AG04450 (cell line): ENCODE measurements around the gene DDX24. TPM values are rescaled to one million over a fixed set of nuclear protein-coding genes. Genes with fewer than 3 reads are reported as not detected.

Source experiments
- CTCF ChIA-PET: fragments of 300-600, 350-600 bp; formaldehyde crosslinking; extraction: SDS; loops from one replicate; lab custom pipeline; 2022; ENCODE audit warnings: antibody characterized with exemption, inconsistent platforms; lab: Charles Lee
- POLR2A ChIA-PET: fragments of 350-600 bp; formaldehyde crosslinking; extraction: SDS; loops from one replicate; lab custom pipeline; 2021; ENCODE audit warnings: antibody characterized with exemption, inconsistent platforms; lab: Yijun Ruan, JAX
- DNase-seq: peaks from one replicate; pipeline ENCODE4 v3.0.0-alpha.2; 2011; ENCODE audit warnings: low read depth, low spot score
- H3K27ac ChIP-seq: one replicate; pipeline ENCODE4 v1.5.1; 2012; ENCODE audit warnings: low read depth, low read length, control low read depth
- H3K27me3 ChIP-seq: one replicate; pipeline ENCODE4 v1.6.0; 2012; ENCODE audit warnings: low read length; ENCODE audit not compliant: control insufficient read depth, insufficient read depth
- H3K4me3 ChIP-seq: 2 replicates; pipeline ENCODE4 v1.5.1; 2011; ENCODE audit warnings: mild to moderate bottlenecking, low read depth, low read length, control low read depth
- H3K9me3 ChIP-seq: 2 replicates; pipeline ENCODE4 v1.5.1; 2012; ENCODE audit warnings: low read length; ENCODE audit not compliant: control insufficient read depth, insufficient read depth
- polyA plus RNA-seq: library from polyadenylated mRNA; depleted of rRNA; stranded (reverse); fragments of >200 nt; gene quantifications from 2 replicates; pipeline ENCODE4 v1.2.3, GENCODE V29; 2011
- TF ChIP-seq, protein P1 (sequence below): IDR thresholded peaks from 2 replicates; pipeline ENCODE4 v1.5.1; 2011; ENCODE audit warnings: low read depth, low read length, control low read depth, inconsistent platforms

DDX24 gene
- polyA plus RNA-seq, 1 experiment: 159 TPM

DNA sequence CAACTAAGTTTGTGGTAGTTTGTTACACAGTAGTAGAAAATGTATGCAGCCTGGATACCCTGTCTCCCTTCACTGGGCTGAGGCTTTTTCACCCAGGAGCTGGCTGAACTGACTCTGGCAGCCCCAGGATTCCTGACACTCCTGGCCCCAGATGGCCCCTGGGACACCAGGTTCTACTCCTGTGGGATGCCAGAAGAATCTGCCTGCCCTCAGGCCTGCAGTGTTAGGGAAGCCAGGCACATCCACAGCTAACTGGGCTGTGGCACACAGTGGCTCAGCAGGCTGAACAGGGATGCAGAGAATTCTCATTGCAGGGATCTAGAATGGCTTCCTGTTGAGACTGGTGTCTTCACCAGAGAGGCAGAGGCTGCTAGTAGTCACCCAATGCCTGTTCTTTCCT is 38.1 kb upstream of the DDX24 start:
- no peak overlapping the region for H3K27ac ChIP-seq
- POLR2A ChIA-PET: no interaction called here
- DNase-seq: no peak
- H3K27me3 ChIP-seq: peaks cover 9% of the 10 kb centered on the region
- no peak overlapping the region for H3K4me3 ChIP-seq
- H3K9me3 ChIP-seq: peaks cover 11% of the 10 kb centered on the region
- TF ChIP-seq, protein P1, sequence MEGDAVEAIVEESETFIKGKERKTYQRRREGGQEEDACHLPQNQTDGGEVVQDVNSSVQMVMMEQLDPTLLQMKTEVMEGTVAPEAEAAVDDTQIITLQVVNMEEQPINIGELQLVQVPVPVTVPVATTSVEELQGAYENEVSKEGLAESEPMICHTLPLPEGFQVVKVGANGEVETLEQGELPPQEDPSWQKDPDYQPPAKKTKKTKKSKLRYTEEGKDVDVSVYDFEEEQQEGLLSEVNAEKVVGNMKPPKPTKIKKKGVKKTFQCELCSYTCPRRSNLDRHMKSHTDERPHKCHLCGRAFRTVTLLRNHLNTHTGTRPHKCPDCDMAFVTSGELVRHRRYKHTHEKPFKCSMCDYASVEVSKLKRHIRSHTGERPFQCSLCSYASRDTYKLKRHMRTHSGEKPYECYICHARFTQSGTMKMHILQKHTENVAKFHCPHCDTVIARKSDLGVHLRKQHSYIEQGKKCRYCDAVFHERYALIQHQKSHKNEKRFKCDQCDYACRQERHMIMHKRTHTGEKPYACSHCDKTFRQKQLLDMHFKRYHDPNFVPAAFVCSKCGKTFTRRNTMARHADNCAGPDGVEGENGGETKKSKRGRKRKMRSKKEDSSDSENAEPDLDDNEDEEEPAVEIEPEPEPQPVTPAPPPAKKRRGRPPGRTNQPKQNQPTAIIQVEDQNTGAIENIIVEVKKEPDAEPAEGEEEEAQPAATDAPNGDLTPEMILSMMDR: no peak
- CTCF ChIA-PET: interaction anchor here (0.6 kb wide), 1 partner anchor 12 kb away, joined by 5 read pairs; no protein-coding TSS in a partner anchor

DNA sequence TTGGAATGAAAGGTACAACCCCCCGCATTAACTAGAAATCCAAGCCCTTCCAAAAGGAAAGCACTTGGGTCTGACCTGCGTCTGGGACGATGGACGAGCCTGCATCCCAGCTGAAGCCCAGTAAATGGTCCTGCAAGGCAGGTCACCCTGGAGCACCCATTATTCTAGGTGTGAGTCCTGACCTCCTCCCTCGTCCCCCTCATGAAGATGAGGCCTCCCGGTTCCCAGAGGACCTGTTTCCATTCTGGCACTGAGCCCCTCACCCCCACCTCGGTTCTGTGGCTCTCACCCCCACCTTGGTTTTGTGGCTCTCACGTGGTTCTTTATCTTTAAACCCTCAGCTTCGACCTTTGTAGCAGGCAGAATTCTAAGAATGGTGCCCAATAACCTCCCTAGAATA is 36.9 kb upstream of the DDX24 start:
- H3K4me3 ChIP-seq: no peak overlapping the region
- H3K27me3 ChIP-seq: peaks cover 9% of the 10 kb centered on the region
- H3K27ac ChIP-seq: no peak overlapping the region
- no peak for DNase-seq
- ChIA-PET POLR2A (no interaction called here), CTCF (interaction anchor here (1.1 to 1.6 kb wide), 2 partner anchors 14 to 19 kb away, joined by 3 to 5 read pairs; no protein-coding TSS in a partner anchor)
- H3K9me3 ChIP-seq: peaks cover 11% of the 10 kb centered on the region
- TF ChIP-seq, protein P1: no peak

DNA sequence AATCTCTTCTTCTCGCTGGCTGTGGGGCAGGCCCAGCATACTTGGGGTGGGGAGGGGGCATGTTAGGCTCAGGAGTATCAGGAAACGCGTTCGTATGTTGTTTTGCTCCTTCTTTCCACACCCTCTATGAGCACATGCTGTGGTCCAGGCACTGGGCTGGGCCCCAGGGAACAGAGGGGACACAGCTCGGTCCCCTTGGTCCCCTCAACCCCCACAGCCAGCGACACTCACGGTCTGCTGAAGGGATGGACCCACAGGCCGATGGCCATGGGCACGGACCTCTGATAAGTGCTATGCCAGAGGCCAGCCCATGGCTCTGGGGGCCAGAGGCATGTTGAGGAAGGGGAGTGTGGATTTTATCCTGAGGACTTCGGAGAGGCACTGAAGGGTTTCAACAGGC is 35.7 kb upstream of the DDX24 start:
- peaks cover 9% of the 10 kb centered on the region for H3K27me3 ChIP-seq
- no peak overlapping the region for H3K4me3 ChIP-seq
- CTCF ChIA-PET: interaction anchor here (3.2 kb wide), 1 partner anchor 15 kb away, joined by 16 read pairs; no protein-coding TSS in a partner anchor
- POLR2A ChIA-PET: no interaction called here
- DNase-seq: no peak
- no peak overlapping the region for H3K27ac ChIP-seq
- peaks cover 11% of the 10 kb centered on the region for H3K9me3 ChIP-seq
- TF ChIP-seq, protein P1: no peak

DNA sequence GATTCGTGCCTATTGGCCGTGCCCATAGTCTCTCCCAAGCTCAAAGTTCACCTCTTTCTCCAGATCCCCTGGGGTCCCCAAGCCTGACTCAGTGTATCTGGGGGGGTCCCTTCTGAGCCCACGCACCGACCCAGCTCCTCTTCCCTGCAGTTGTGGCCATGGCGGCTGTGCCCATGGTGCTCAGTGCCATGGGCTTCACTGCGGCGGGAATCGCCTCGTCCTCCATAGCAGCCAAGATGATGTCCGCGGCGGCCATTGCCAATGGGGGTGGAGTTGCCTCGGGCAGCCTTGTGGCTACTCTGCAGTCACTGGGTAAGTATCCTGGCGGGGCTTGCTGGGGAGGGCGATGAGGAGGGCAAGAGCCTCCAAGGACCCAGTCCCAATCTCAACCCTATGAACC is 34.6 kb upstream of the DDX24 start:
- Histone ChIP-seq H3K4me3 (no peak overlapping the region), H3K27ac (no peak overlapping the region), H3K9me3 (peaks cover 10% of the 10 kb centered on the region), H3K27me3 (peaks cover 9% of the 10 kb centered on the region)
- ChIA-PET POLR2A (no interaction called here), CTCF (interaction anchor here (1.5 to 3.2 kb wide), 4 partner anchors 14 to 21 kb away, joined by 4 to 16 read pairs (median 8); partner anchors contain the start of gene IFI27L2)
- TF ChIP-seq, protein P1: no peak
- no peak for DNase-seq

DNA sequence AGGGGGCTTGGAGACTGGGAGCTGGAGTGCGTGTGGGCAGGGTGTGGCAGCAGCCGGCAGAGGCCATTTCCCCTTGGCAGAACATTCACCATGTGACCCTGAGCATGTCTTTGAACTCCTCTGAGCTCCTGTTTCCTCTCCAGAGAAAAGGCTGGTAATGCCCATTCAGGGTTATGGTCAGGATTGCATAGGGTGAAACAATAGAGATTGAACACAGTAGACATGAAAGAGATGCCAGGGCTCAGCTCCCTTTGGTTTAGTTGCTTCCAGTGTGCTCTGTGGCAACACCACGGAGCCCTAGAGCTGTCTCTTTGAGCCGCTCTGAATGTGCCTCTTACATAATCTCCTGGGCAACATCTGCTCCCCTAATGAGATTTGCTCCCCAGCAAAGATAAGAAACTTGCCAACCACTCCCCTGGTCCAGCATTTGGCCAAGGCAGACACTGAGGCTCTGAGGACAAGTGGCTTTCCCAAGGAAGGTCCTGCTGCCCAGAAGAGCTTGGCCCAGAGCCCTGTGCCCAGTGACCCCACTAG is 34.1 kb upstream of the DDX24 start:
- TF ChIP-seq, protein P1: no peak
- POLR2A ChIA-PET: interaction anchor here (0.6 kb wide), 1 partner anchor 189 kb away, joined by 3 read pairs; no protein-coding TSS in a partner anchor

More for the DNA sequence above, 34.1 kb upstream of the DDX24 start:
- Histone ChIP-seq H3K9me3 (peaks cover 9% of the 10 kb centered on the region), H3K4me3 (no peak overlapping the region), H3K27me3 (peaks cover 9% of the 10 kb centered on the region), H3K27ac (no peak overlapping the region)
- DNase-seq: no peak
- CTCF ChIA-PET: interaction anchor here (1.5 to 3.2 kb wide), 4 partner anchors 14 to 22 kb away, joined by 4 to 16 read pairs (median 8); partner anchors contain the start of gene IFI27L2
